ENCODE data around the gene GRHPR.

- TF ChIP-seq, protein P1, sequence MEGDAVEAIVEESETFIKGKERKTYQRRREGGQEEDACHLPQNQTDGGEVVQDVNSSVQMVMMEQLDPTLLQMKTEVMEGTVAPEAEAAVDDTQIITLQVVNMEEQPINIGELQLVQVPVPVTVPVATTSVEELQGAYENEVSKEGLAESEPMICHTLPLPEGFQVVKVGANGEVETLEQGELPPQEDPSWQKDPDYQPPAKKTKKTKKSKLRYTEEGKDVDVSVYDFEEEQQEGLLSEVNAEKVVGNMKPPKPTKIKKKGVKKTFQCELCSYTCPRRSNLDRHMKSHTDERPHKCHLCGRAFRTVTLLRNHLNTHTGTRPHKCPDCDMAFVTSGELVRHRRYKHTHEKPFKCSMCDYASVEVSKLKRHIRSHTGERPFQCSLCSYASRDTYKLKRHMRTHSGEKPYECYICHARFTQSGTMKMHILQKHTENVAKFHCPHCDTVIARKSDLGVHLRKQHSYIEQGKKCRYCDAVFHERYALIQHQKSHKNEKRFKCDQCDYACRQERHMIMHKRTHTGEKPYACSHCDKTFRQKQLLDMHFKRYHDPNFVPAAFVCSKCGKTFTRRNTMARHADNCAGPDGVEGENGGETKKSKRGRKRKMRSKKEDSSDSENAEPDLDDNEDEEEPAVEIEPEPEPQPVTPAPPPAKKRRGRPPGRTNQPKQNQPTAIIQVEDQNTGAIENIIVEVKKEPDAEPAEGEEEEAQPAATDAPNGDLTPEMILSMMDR (tag by site-specific recombination; IDR thresholded peaks at IDR 0.05): no peak
- TF ChIP-seq ZFP37 (tag by site-specific recombination; IDR thresholded peaks at IDR 0.05): no peak
- no peak for TF ChIP-seq ZNF274 (IDR thresholded peaks at IDR 0.05; ENCODE audit: low read length)
- no peak for TF ChIP-seq ZNF274 (tag by site-specific recombination; IDR thresholded peaks at IDR 0.05; ENCODE audit: borderline replicate concordance)
- TF ChIP-seq PBX3 (CRISPR knock-in tag; IDR thresholded peaks at IDR 0.05): no peak
- no peak for TF ChIP-seq PRDM2 (tag by site-specific recombination; IDR thresholded peaks at IDR 0.05; ENCODE audit: borderline replicate concordance)
Observed at GRCh38 chr9:37417252-37417803, 5.2 kb upstream of the GRHPR start.
